ENCODE measurements around the gene DET1. TPM values are rescaled to one million over a fixed set of nuclear protein-coding genes. Genes with fewer than 3 reads are reported as not detected.
"Not testable (repeated sequence)": the region's sequence is repeated elsewhere in the genome, so short reads cannot be mapped to it uniquely, and the experiment has no call there.

The DET1 gene
- total RNA-seq, 1 experiment from 2014 or later = 5.1 TPM

- not testable (repeated sequence) for DNase-seq (ENCODE audit: low spot score)
Measured at GRCh38 chr15:88541111-88541510, 5.4 kb downstream of the DET1 start.

DNA sequence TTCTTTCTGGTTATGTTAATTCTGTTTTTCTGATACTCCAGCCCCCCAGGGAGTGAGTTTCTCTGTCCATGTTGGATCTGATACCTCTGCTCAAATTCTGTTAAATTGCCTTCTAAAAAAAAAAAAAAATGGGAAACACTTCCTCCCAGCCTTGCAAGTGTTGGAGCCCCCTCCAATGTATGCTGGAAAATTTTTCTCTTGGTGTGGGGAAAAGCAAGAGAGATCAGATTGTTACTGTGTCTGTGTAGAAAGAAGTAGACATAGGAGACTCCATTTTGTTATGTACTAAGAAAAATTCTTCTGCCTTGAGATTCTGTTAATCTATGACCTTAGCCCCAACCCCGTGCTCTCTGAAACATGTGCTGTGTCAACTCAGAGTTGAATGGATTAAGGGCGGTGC, 6.1 kb downstream of the DET1 start:
- DNase-seq (ENCODE audit: low spot score) = not testable (repeated sequence)

DNA sequence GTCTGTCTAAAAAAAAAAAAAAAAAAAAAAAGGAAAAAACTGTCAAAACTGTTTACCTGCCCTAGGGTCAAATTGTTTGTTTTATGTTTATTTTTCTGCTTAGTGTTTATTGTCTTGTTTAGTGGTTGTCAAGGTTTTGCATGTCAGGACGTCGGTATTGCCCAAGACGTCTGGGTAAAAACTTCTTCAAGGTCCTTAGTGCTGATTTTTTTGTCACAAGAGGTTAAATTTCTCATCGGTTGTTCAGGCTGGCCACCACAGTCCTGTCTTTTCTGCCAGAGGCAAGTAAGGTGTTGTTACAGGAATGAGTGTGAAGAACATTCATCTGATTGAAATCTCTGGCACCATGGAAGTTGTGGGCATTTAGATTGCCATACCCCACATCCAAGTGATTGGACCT, 7.0 kb downstream of the DET1 start:
- no peak for DNase-seq (ENCODE audit: low spot score)

DNA sequence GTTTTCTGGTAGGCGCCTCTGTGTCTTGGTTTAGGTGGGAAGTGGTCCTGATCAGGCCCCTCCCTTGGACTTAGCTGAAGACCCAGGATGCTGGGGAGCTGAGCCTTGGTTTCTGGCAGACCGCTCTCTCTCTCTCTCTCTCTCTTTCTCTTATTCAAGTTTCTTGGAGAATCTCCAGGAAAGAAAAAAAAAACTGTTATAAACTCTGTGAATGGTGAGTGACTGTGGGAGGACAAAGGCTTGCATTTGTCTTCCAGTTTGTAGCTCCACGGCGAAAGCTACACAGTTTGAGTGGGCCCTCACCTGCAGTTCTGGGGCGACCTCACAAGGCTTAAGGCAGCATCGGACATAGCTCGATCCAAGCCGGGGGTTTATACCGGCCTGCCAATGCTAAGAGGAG, 7.5 kb downstream of the DET1 start:
- DNase-seq (ENCODE audit: low spot score) = no peak

- DNase-seq (ENCODE audit: low spot score) = no peak
Measured at GRCh38 chr15:88537591-88538317, 8.7 kb downstream of the DET1 start.

DNA sequence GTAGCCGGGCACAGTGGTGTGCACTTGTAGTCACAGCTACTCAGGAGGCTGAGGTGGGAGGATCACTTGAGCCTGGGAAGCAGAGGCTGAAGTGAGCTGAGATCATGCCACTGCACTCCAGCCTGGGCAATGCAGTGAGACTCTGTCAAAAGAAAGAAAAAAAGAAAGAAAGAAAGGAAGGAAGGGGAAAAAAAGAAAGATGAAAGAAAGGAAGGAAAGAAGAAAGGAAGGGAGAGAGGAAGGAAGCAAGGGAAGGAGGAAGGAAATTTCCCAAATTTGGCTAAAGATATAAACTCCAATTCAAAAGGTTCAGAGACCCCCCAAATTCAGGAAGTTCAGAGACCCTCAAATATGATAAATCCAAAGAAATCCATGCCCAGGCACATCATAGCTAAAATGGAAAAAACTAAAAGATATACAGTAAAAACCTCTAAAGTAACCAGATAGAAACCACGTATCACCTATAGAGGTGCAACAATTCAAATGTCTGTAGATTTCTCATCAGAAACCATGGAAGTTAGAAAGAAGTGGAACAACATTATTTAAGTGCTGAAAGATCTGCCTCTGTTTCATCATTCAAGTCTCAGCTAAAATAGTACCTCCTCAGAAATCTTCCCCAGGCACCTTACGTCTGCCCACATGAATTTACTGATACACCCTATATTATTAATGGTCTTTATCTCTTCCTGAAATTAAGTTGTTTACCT, 10.7 kb downstream of the DET1 start:
- no peak for DNase-seq (ENCODE audit: low spot score)

- DNase-seq (ENCODE audit: low spot score) = no peak
Measured at GRCh38 chr15:88535100-88535499, 11.4 kb downstream of the DET1 start.

DNA sequence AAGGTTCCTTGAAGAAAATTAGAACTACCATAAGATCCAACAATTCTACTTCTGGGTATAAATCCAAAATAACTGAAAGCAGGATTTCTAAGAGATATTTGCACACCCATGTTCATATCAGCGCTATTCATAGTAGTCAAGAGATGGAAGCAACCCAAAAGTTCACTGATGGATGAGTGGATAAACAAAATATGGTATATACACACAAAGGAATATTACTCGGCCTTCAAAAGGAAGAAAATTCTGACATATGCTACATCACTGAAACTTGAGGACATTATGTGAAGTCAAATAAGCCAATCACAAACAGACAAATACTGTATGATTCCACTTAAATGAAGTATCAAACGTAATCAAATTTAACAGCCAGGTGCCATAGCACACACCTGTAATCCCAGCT, 13.1 kb downstream of the DET1 start:
- DNase-seq (ENCODE audit: low spot score) = no peak

GRCh38 chr15:88529021-88529630, 17.4 kb downstream of the DET1 start:
- no peak for DNase-seq (ENCODE audit: low spot score)

DNA sequence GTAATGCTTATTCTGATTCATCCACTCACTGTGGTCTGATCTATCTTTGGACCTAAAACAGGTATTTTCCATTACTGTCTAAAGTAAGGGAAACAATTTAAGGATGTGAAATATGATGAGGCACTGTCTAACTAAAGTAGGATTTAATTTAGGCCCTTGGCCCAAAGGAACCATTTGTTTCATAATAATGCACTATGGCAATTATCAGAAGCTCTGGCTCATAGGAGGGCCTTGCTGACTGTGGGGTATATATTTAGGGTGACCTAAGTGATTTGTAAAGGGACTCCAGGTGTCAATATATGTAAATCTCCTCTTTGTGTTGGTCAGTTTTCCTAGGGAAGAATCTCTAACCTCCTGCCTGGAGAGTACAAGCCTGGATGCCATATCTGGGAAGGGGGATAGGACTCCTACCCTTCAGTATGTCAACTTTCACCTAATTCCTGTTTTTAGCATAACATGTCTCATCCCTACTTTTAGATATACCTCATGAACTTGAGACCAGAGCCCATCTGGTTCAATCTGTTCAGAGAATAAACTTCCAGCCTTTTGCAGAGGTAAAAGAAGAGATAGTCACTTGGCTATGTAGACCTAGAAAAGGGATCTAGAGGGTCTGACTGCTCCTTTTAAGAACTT, 20.1 kb downstream of the DET1 start:
- DNase-seq (ENCODE audit: low spot score) = no peak

GRCh38 chr15:88525418-88525817, 21.1 kb downstream of the DET1 start:
- no peak for DNase-seq (ENCODE audit: low spot score)

DNA sequence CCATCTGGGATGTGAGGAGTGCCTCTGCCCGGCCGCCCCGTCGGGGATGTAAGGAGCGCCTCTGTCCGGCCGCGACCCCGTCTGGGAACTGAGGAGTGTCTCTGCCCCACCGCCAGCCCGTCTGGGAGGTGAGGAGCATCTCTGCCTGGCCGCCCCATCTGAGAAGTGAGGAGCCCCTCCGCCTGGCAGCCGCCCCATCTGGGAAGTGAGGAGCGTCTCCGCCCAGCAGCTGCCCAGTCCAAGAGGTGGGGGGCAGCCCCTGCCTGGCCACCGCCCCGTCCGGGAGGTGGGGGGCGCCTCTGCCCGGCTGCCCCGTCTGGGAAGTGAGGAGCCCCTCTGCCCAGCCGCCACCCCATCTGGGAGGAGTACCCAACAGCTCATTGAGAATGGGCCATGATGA, 22.4 kb downstream of the DET1 start:
- not testable (repeated sequence) for DNase-seq (ENCODE audit: low spot score)

DNA sequence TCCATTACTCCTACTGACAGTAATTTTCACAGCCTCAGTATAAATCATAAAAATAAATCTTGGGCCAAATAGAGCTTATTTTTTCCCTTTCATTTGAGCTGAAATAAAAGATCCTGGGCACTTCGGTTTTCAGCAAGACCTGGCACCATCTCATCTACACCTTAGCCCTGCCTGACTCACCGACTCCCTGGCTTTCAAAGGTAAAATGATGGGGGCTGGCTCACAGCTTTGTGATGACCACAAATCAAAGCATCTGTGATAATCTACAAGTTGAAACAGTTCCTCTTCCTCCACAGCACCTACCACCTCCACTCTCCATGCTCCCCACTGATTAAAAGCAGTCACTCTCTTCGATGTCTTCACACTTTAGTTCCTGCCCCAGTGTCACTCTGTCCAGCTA, 27.6 kb downstream of the DET1 start:
- no peak for DNase-seq (ENCODE audit: low spot score)

DNA sequence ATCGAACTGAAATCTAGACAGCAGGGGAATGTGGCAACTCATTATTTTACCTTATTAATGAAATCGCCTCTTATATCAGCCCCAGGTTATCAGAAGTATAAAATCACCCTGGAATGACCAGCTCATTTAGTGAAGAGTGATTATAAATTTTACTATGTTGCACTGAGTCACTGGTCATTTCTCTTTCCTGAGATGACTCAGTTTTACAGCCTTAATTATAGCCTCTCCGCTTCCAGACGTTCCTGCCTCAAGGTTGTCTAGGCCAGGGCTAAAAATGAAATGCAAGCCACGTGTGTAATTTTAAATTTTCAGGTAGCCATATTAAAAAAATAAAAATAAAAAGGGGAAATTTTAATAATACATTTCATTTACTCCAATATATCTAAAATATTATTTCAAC, 33.3 kb downstream of the DET1 start:
- peak; percentile 81 for DNase-seq (ENCODE audit: low spot score)

DNA sequence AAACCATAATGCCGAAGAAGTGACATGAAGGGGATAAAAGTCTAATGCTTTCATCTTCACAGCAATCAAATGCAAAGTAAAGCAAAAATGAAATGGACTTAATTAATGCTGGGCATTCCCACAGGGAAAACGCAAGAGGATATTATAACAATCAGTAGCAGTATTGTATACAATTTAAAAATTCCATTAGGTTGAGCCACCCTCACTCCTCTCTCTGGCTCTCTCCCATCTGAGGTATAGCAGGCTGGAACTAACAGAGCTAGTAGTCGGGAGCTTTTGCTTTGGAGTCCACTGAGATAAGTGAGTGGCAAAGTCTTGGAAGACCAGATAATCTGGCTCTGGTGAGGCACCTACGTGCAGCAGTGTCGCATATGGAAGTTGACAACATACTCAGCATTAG, 33.9 kb downstream of the DET1 start:
- DNase-seq (ENCODE audit: low spot score) = peak; percentile 41

DNA sequence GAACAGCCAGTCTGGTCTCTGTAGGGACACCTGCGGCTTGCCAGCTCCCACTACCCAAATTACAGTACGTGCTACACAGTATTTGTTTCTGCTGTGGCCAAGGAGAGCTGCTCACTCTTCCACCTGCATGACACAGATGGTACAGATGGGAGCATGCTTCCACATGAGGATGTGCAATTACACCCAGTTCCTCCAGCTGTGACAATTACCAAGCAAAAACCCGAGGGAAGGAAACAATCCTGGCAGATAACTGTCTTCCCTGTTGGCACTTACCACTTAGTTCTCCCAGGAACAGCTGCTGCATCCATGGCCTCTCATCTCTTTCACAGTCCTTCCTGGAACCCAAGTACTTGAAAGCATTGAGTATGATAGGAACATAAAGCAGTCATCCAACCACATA, 34.4 kb downstream of the DET1 start:
- no peak for DNase-seq (ENCODE audit: low spot score)

DNA sequence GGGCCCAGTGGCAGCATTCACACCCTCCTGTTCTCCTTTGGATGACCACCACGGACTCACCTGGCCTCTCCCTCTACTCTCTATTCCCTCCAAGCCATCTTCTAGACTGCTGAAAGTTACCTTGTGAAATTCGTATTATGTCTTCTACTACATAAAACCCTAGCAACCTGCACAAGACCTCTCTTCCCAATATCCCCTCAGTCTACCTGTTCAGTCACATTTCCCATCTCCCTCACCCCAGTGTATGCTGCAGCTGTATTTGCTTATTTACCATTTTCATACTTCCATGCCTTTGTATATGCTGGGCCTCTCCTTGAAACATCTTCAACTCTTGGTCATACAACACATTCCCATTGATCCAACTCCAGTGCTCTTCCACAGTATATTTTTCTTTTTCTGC, 35.3 kb downstream of the DET1 start:
- no peak for DNase-seq (ENCODE audit: low spot score)

- no peak for DNase-seq (ENCODE audit: low spot score)
Measured at GRCh38 chr15:88509964-88510363, 36.5 kb downstream of the DET1 start.

DNA sequence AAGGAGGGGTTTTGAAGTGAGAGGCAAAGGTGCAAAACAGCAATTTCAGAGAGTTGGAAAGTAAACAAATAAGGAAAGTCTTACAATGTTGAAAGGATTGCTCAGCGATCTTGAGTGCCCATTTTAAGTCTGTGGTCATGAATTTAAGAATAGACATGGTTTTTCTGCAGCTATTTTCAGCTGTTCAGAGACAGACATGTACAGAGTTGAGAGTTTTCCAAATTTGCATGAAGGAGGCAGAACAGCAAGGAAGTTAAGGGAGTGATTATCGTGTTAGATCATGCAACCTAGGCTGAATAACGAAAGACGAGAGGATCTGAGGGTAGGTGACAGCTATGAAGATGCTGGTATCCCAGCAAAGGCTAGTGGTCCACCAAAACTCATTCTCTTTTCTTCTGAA, 37.2 kb downstream of the DET1 start:
- DNase-seq (ENCODE audit: low spot score) = no peak

DNA sequence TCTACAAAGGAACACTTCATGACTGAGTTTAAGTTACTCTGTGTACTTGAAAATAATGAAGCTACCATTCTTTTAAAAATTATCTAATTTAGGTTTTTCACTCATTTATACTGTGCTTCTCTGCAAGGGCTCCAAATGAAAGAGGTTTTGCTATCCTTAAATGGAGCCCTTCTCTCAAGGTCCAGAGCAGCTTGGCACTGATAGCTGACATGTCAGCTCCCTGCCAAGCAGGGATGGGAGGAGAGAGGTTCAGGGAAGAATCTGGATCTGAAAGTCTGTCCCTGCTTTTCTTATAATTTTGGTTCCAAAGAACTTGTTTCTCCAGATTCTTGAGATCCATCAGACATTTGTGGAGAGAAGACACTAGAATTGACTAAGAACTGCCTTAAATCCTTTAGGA, 39.9 kb downstream of the DET1 start:
- no peak for DNase-seq (ENCODE audit: low spot score)

GRCh38 chr15:88505721-88506120, 40.8 kb downstream of the DET1 start:
- DNase-seq (ENCODE audit: low spot score) = no peak

- no peak for DNase-seq (ENCODE audit: low spot score)
Measured at GRCh38 chr15:88504445-88504844, 42.0 kb downstream of the DET1 start.

DNA sequence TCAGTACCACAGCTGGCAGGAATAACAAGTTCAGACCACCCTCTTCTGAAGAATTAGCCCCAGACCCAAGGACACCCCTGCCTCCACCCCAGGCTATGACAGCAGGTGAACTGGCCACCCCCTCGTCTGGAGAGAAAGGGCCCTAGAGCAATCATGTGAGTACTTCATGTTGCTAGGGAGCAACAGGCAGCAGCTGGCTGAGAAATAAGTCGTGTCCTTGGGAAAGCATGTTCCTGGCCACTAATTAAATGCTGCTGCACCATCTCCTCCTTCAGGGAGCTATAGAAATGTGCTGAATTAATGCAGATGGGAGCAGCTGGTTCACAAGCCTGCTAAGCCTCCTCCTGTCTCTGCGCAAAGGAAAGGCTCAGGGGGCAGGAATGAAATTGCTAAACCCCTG, 47.5 kb downstream of the DET1 start:
- DNase-seq (ENCODE audit: low spot score) = no peak
